GM12878 (cell line): ENCODE results near the gene TSPAN19.

Source experiments
- EZH2 ChIP-seq: IDR thresholded peaks from 2 replicates; pipeline ENCODE4 v1.6.1; 2012; ENCODE audit warnings: low read depth, mild to moderate bottlenecking, control low read depth, inconsistent platforms, low read length, borderline replicate concordance; ENCODE audit not compliant: control insufficient read depth
- STAT1 ChIP-seq: fragments of 450-650 bp; conservative IDR thresholded peaks from 2 replicates; pipeline ENCODE4 v1.6.1; 2014; ENCODE audit warnings: antibody characterized with exemption, mild to moderate bottlenecking
- YY1 ChIP-seq: IDR thresholded peaks from 2 replicates; pipeline ENCODE4 v1.6.1; 2011; ENCODE audit warnings: low read depth, mild to moderate bottlenecking, low read length
- ZNF274 ChIP-seq: IDR thresholded peaks from one replicate; pipeline ENCODE4 v1.8.0; 2011; ENCODE audit not compliant: insufficient read length, insufficient read depth
- TF ChIP-seq, protein P1 (sequence below): IDR thresholded peaks from 2 replicates; pipeline ENCODE4 v1.6.1; 2011; ENCODE audit warnings: borderline replicate concordance, low read depth, mild to moderate bottlenecking, moderate library complexity, mixed read lengths, low read length; ENCODE audit not compliant: insufficient read depth; ENCODE audit errors: extremely low read length
- TF ChIP-seq, protein P2 (sequence below), 3 experiments: IDR thresholded peaks in 2 of 3; conservative IDR thresholded peaks in 1 of 3; 2 replicates each; pipeline ENCODE4 v1.5.1; 2011; ENCODE audit warnings: low read depth in 3 of 3, low read length in 3 of 3, mild to moderate bottlenecking in 3 of 3, control low read depth in 2 of 3, moderate library complexity in 2 of 3, inconsistent platforms in 1 of 3, mixed read lengths in 1 of 3; ENCODE audit not compliant: control insufficient read depth in 2 of 3, insufficient read depth in 1 of 3; ENCODE audit errors: extremely low read depth in 1 of 3
- TF ChIP-seq, protein P3 (sequence below): IDR thresholded peaks from 2 replicates; pipeline ENCODE4 v1.6.1; 2012; ENCODE audit warnings: mild to moderate bottlenecking, low read depth, low read length
- TF ChIP-seq, protein P4 (sequence below): IDR thresholded peaks from 2 replicates; pipeline ENCODE4 v1.6.1; 2011; ENCODE audit warnings: low read depth, mild to moderate bottlenecking, low read length, moderate library complexity, borderline replicate concordance; ENCODE audit errors: extremely low read depth

DNA sequence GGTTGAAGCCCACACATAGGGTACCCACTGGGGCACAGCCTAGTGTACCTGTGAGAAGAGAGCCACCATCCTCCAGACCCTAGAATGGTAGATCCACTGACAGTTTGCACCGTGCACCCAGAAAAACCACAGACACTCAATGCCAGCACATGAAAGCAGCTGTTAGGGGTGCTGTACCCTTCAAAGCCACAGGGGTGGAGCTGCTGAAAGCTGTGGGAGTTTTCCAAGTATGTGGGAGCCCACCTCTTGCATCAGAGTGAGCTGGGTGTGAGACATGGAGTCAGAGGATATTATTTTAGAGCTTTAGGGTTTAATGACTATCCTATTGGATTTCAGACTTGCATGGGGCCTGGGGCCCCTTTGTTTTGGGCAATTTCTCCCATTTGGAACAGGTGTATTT, 30.5 kb downstream of the TSPAN19 start:
- TF ChIP-seq STAT1, result no peak
- TF ChIP-seq EZH2, result no peak
- TF ChIP-seq, protein P1, sequence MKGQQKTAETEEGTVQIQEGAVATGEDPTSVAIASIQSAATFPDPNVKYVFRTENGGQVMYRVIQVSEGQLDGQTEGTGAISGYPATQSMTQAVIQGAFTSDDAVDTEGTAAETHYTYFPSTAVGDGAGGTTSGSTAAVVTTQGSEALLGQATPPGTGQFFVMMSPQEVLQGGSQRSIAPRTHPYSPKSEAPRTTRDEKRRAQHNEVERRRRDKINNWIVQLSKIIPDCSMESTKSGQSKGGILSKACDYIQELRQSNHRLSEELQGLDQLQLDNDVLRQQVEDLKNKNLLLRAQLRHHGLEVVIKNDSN, result no peak
- TF ChIP-seq, protein P2, sequence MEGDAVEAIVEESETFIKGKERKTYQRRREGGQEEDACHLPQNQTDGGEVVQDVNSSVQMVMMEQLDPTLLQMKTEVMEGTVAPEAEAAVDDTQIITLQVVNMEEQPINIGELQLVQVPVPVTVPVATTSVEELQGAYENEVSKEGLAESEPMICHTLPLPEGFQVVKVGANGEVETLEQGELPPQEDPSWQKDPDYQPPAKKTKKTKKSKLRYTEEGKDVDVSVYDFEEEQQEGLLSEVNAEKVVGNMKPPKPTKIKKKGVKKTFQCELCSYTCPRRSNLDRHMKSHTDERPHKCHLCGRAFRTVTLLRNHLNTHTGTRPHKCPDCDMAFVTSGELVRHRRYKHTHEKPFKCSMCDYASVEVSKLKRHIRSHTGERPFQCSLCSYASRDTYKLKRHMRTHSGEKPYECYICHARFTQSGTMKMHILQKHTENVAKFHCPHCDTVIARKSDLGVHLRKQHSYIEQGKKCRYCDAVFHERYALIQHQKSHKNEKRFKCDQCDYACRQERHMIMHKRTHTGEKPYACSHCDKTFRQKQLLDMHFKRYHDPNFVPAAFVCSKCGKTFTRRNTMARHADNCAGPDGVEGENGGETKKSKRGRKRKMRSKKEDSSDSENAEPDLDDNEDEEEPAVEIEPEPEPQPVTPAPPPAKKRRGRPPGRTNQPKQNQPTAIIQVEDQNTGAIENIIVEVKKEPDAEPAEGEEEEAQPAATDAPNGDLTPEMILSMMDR (IDR thresholded peaks at IDR 0.05 in 2 of 3, conservative IDR thresholded peaks at IDR 0.05 in 1 of 3; ENCODE audit: control insufficient read depth in 2 of 3, extremely low read depth in 1 of 3, insufficient read depth in 1 of 3, low read depth in 3 of 3, low read length in 3 of 3), result no peak
- TF ChIP-seq, protein P3, sequence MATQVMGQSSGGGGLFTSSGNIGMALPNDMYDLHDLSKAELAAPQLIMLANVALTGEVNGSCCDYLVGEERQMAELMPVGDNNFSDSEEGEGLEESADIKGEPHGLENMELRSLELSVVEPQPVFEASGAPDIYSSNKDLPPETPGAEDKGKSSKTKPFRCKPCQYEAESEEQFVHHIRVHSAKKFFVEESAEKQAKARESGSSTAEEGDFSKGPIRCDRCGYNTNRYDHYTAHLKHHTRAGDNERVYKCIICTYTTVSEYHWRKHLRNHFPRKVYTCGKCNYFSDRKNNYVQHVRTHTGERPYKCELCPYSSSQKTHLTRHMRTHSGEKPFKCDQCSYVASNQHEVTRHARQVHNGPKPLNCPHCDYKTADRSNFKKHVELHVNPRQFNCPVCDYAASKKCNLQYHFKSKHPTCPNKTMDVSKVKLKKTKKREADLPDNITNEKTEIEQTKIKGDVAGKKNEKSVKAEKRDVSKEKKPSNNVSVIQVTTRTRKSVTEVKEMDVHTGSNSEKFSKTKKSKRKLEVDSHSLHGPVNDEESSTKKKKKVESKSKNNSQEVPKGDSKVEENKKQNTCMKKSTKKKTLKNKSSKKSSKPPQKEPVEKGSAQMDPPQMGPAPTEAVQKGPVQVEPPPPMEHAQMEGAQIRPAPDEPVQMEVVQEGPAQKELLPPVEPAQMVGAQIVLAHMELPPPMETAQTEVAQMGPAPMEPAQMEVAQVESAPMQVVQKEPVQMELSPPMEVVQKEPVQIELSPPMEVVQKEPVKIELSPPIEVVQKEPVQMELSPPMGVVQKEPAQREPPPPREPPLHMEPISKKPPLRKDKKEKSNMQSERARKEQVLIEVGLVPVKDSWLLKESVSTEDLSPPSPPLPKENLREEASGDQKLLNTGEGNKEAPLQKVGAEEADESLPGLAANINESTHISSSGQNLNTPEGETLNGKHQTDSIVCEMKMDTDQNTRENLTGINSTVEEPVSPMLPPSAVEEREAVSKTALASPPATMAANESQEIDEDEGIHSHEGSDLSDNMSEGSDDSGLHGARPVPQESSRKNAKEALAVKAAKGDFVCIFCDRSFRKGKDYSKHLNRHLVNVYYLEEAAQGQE, result no peak
- no peak for TF ChIP-seq YY1
- TF ChIP-seq ZNF274, result no peak
- TF ChIP-seq, protein P4, sequence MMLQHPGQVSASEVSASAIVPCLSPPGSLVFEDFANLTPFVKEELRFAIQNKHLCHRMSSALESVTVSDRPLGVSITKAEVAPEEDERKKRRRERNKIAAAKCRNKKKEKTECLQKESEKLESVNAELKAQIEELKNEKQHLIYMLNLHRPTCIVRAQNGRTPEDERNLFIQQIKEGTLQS, result no peak
